SK-N-SH (cell line): ENCODE data around the gene MRPS15. TPM values are rescaled to one million over a fixed set of nuclear protein-coding genes. Genes with fewer than 3 reads are reported as not detected.

ENCODE experiments used
- CTCF ChIA-PET: fragments of 300-600, 350-600 bp; formaldehyde crosslinking; extraction: SDS; loops from one replicate; lab custom pipeline; 2021; lab: Yijun Ruan, JAX
- POLR2A ChIA-PET: fragments of 350-600 bp; sonication (Branson Sonifier 250); formaldehyde crosslinking; extraction: SDS; loops from one replicate; lab custom pipeline; 2020; ENCODE audit warnings: antibody characterized with exemption, inconsistent platforms; lab: Yijun Ruan, JAX
- DNase-seq: peaks from one replicate; pipeline ENCODE4 v3.0.0; 2012
- H2AFZ ChIP-seq: fragments of 200-600 bp; sonication (generic); 2 replicates; pipeline ENCODE4 v1.8.1; 2016; ENCODE audit warnings: antibody characterized with exemption, mild to moderate bottlenecking, low read depth
- H3F3A ChIP-seq: fragments of 200-600 bp; sonication (generic); replicated peaks from 2 replicates; pipeline ENCODE3; 2016; ENCODE audit warnings: antibody characterized with exemption, mild to moderate bottlenecking; ENCODE audit not compliant: insufficient read depth
- H3K27ac ChIP-seq, 2 experiments: fragments of 200-500 bp in 1 of 2; fragments of 200-600 bp in 1 of 2; sonication (Bioruptor generic) in 1 of 2; sonication (generic), shearing (Covaris generic) in 1 of 2; 2 replicates each; pipeline versions ENCODE4 v1.5.1 to v1.6.1; 2014 to 2016; ENCODE audit warnings: low read depth in 2 of 2, inconsistent platforms in 1 of 2, low read length in 1 of 2, mild to moderate bottlenecking in 1 of 2, mixed read lengths in 1 of 2
- H3K27me3 ChIP-seq: fragments of 200-600 bp; sonication (generic), shearing (Covaris generic); 2 replicates; pipeline ENCODE4 v1.6.1; 2016; ENCODE audit warnings: mixed run types; ENCODE audit not compliant: insufficient read depth
- H3K36me3 ChIP-seq, 2 experiments: fragments of 200-500 bp in 1 of 2; fragments of 200-600 bp in 1 of 2; sonication (Bioruptor generic) in 1 of 2; sonication (generic) in 1 of 2; replicated peaks in 1 of 2; 2 replicates each; pipeline versions ENCODE3 to v1.5.1; 2014 to 2016; ENCODE audit warnings: low read length in 1 of 2, mild to moderate bottlenecking in 1 of 2; ENCODE audit not compliant: insufficient read depth in 2 of 2, control insufficient read depth in 1 of 2
- H3K4me1 ChIP-seq, 2 experiments: fragments of 200-500 bp in 1 of 2; fragments of 200-600 bp in 1 of 2; sonication (Bioruptor generic) in 1 of 2; sonication (generic), shearing (Covaris generic) in 1 of 2; 2 replicates each; pipeline versions ENCODE4 v1.5.1 to v1.6.1; 2014 to 2016; ENCODE audit warnings: low read depth in 1 of 2, low read length in 1 of 2, mixed run types in 1 of 2; ENCODE audit not compliant: insufficient read depth in 2 of 2, control insufficient read depth in 1 of 2
- H3K4me2 ChIP-seq: fragments of 200-600 bp; sonication (generic), shearing (Covaris generic); 2 replicates; pipeline ENCODE4 v1.6.1; 2017; ENCODE audit warnings: mixed run types
- H3K4me3 ChIP-seq, 2 experiments: fragments of 200-500 bp in 1 of 2; fragments of 200-600 bp in 1 of 2; sonication (Bioruptor generic) in 1 of 2; sonication (generic), shearing (Covaris generic) in 1 of 2; 2 replicates each; pipeline versions ENCODE4 v1.5.1 to v1.8.1; 2014 to 2016; ENCODE audit warnings: low read depth in 2 of 2, inconsistent platforms in 1 of 2, low read length in 1 of 2, mild to moderate bottlenecking in 1 of 2, mixed read lengths in 1 of 2, moderate library complexity in 1 of 2
- H3K79me2 ChIP-seq: fragments of 200-600 bp; sonication (generic); 2 replicates; pipeline ENCODE4 v1.8.1; 2017; ENCODE audit warnings: mild to moderate bottlenecking; ENCODE audit not compliant: insufficient read depth
- H3K9ac ChIP-seq: fragments of 200-600 bp; sonication (generic); 2 replicates; pipeline ENCODE4 v1.6.1; 2017; ENCODE audit warnings: mixed run types
- H3K9me2 ChIP-seq: fragments of 200-600 bp; sonication (generic); 2 replicates; pipeline ENCODE4 v1.6.1; 2017; ENCODE audit warnings: mixed run types
- H3K9me3 ChIP-seq: fragments of 200-600 bp; sonication (generic); 2 replicates; pipeline ENCODE4 v1.6.1; 2017; ENCODE audit warnings: mixed run types, mild to moderate bottlenecking, moderate library complexity
- H4K20me1 ChIP-seq: fragments of 200-600 bp; sonication (generic); 2 replicates; pipeline ENCODE4 v1.6.1; 2017; ENCODE audit warnings: mild to moderate bottlenecking, mixed run types; ENCODE audit not compliant: insufficient read depth
- CHD2 ChIP-seq: fragments of 150-350 bp; IDR thresholded peaks from 2 replicates; pipeline ENCODE4 v1.6.1; 2018; ENCODE audit warnings: low read length; ENCODE audit not compliant: partially characterized antibody
- ELF1 ChIP-seq: IDR thresholded peaks from 2 replicates; pipeline ENCODE4 v1.4.0; 2012
- FOXM1 ChIP-seq: IDR thresholded peaks from 2 replicates; pipeline ENCODE4 v1.4.0; 2012; ENCODE audit warnings: low read depth, mild to moderate bottlenecking
- GABPA ChIP-seq: IDR thresholded peaks from 2 replicates; pipeline ENCODE4 v1.4.0; 2012; ENCODE audit warnings: low read depth, mild to moderate bottlenecking
- IRF3 ChIP-seq: fragments of 150-350 bp; IDR thresholded peaks from 2 replicates; pipeline ENCODE4 v1.6.1; 2016; ENCODE audit warnings: mild to moderate bottlenecking, low read depth, low read length
- MXI1 ChIP-seq: IDR thresholded peaks from 2 replicates; pipeline ENCODE4 v1.6.1; 2012; ENCODE audit warnings: mild to moderate bottlenecking, low read depth, low read length, improper control_type of control experiment
- NRF1 ChIP-seq: IDR thresholded peaks from 2 replicates; pipeline ENCODE4 v1.6.1; 2012; ENCODE audit warnings: low read depth, mild to moderate bottlenecking, low read length
- RAD21 ChIP-seq: IDR thresholded peaks from 2 replicates; pipeline ENCODE4 v1.6.1; 2012; ENCODE audit warnings: mild to moderate bottlenecking, low read length
- RCOR1 ChIP-seq: fragments of 150-350 bp; IDR thresholded peaks from 2 replicates; pipeline ENCODE4 v1.6.1; 2017; ENCODE audit warnings: antibody characterized with exemption, low read length
- SIN3A ChIP-seq: IDR thresholded peaks from 2 replicates; pipeline ENCODE4 v1.6.1; 2012; ENCODE audit warnings: low read depth, mild to moderate bottlenecking, low read length, moderate library complexity, borderline replicate concordance
- TAF1 ChIP-seq: IDR thresholded peaks from 2 replicates; pipeline ENCODE4 v1.6.1; 2012; ENCODE audit warnings: low read depth, mild to moderate bottlenecking, low read length, moderate library complexity, borderline replicate concordance
- TCF12 ChIP-seq: IDR thresholded peaks from 2 replicates; pipeline ENCODE4 v1.4.0; 2012
- TEAD4 ChIP-seq: IDR thresholded peaks from 2 replicates; pipeline ENCODE4 v1.4.0; 2012; ENCODE audit warnings: mild to moderate bottlenecking, borderline replicate concordance; ENCODE audit not compliant: insufficient read depth
- WGBS: methylation state at CpG from one replicate; pipeline ENCODE4 v1.1.6; 2017; ENCODE audit warnings: low lambda C conversion rate; 5-methylcytosine and 5-hydroxymethylcytosine counted together
- polyA plus RNA-seq, 3 experiments: library from polyadenylated mRNA; depleted of rRNA; stranded (reverse); fragments of >200 nt; gene quantifications; 2 replicates each; pipeline ENCODE4 v1.2.3, GENCODE V29; 2012
- TF ChIP-seq, protein P1 (sequence below): fragments of 150-350 bp; IDR thresholded peaks from 2 replicates; pipeline ENCODE4 v1.6.1; 2017; ENCODE audit warnings: antibody characterized with exemption, low read length, low read depth, borderline replicate concordance
- TF ChIP-seq, protein P2 (sequence below): IDR thresholded peaks from 2 replicates; pipeline ENCODE4 v1.4.0; 2012; ENCODE audit warnings: low read depth, borderline replicate concordance

Gene MRPS15
- polyA plus RNA-seq, 1 of the 3 experiments (the other 2 are of a cell fraction), result 75.1 TPM

DNA sequence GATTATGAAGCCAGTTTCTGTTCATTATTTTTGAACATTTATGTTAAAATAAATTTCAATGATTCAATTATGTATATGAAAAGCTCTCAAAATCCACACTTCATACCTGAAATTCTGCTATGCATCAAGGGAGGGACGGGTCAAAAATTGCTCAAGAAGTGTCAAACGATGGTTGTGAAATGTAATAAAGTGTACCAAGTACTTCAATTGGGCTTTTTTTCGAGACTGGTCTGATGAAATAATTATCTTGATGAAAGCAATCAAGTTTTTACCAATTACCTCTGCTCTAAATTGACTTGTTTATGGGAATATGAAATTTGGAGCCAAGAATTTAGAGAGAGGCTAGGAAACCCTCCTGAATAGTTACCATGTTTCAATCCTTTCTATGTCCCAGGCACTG, 21.8 kb downstream of the MRPS15 start:
- Histone ChIP-seq H3K4me3 (no peak overlapping the region), H3K9ac (no peak overlapping the region), H3K27me3 (no peaks in the 10 kb centered on the region), H3K36me3 (peaks cover 2 to 4% of the 10 kb centered on the region in 2 experiments), H3K79me2 (no peaks in the 10 kb centered on the region), H3K9me2 (no peaks in the 10 kb centered on the region), H2AFZ (no peak overlapping the region), H4K20me1 (no peaks in the 10 kb centered on the region), H3K9me3 (no peaks in the 10 kb centered on the region), H3K4me2 (no peak overlapping the region), H3F3A (no peaks in the 10 kb centered on the region), H3K27ac (no peak overlapping the region), H3K4me1 (no peaks in the 10 kb centered on the region)
- CTCF ChIA-PET, result no interaction called here
- no peak for DNase-seq
- TF ChIP-seq ELF1 (no peak), NRF1 (no peak), IRF3 (no peak), CHD2 (no peak), TCF12 (no peak), SIN3A (no peak), TEAD4 (no peak)
- TF ChIP-seq, protein P1, sequence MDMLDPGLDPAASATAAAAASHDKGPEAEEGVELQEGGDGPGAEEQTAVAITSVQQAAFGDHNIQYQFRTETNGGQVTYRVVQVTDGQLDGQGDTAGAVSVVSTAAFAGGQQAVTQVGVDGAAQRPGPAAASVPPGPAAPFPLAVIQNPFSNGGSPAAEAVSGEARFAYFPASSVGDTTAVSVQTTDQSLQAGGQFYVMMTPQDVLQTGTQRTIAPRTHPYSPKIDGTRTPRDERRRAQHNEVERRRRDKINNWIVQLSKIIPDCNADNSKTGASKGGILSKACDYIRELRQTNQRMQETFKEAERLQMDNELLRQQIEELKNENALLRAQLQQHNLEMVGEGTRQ, result no peak
- WGBS, result 79% methylated on average over 3 of the region's 3 CpGs
- POLR2A ChIA-PET, result no interaction called here

DNA sequence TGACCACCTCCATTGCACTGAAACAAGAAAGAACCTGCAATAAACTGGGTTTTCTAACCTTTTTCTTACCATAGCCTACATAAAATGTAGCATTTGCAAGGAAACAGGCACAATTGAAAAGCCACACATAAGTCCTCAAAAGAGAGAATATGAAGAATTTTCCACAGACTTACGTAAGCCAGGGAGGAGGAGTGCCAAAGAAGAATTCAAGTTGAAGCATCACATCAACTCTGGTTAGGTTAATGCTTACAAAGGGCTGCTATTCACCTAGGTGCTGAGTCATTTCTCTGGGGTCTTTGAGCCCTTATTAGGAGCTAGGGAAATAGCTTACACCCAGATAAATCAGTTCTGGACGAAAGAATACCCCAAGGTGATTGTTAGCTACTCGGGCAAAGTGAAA, 23.5 kb downstream of the MRPS15 start:
- Histone ChIP-seq H3K4me2 (no peak overlapping the region), H3K9me2 (no peaks in the 10 kb centered on the region), H2AFZ (no peak overlapping the region), H3K9ac (no peak overlapping the region), H3K9me3 (no peaks in the 10 kb centered on the region), H3K27ac (no peak overlapping the region), H4K20me1 (no peaks in the 10 kb centered on the region), H3K79me2 (no peaks in the 10 kb centered on the region), H3F3A (no peaks in the 10 kb centered on the region), H3K27me3 (no peaks in the 10 kb centered on the region), H3K36me3 (peaks cover 2 to 10% of the 10 kb centered on the region in 2 experiments), H3K4me1 (no peaks in the 10 kb centered on the region), H3K4me3 (no peak overlapping the region)
- ChIA-PET CTCF (no interaction called here), POLR2A (no interaction called here)
- WGBS, result 89% methylated on average over 3 of the region's 3 CpGs
- DNase-seq, result no peak
- no peak for TF ChIP-seq FOXM1
- TF ChIP-seq, protein P2, sequence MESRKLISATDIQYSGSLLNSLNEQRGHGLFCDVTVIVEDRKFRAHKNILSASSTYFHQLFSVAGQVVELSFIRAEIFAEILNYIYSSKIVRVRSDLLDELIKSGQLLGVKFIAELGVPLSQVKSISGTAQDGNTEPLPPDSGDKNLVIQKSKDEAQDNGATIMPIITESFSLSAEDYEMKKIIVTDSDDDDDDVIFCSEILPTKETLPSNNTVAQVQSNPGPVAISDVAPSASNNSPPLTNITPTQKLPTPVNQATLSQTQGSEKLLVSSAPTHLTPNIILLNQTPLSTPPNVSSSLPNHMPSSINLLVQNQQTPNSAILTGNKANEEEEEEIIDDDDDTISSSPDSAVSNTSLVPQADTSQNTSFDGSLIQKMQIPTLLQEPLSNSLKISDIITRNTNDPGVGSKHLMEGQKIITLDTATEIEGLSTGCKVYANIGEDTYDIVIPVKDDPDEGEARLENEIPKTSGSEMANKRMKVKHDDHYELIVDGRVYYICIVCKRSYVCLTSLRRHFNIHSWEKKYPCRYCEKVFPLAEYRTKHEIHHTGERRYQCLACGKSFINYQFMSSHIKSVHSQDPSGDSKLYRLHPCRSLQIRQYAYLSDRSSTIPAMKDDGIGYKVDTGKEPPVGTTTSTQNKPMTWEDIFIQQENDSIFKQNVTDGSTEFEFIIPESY, result no peak
- TF ChIP-seq CHD2, result no peak
- TF ChIP-seq RCOR1, result no peak
- no peak for TF ChIP-seq TAF1
- TF ChIP-seq RAD21, result no peak
- TF ChIP-seq MXI1, result no peak
- TF ChIP-seq GABPA, result no peak
- TF ChIP-seq, all 33 proteins: peak for 0
